HUES6 (cell line): ENCODE measurements around the gene SPEG.

Source experiments
- H3K27ac ChIP-seq: 2 replicates; pipeline ENCODE4 v1.7.0; 2013; ENCODE audit warnings: low read depth, mild to moderate bottlenecking, low read length, inconsistent platforms
- H3K27me3 ChIP-seq: 2 replicates; pipeline ENCODE4 v1.6.1; 2013; ENCODE audit warnings: low read length; ENCODE audit not compliant: control insufficient read depth, insufficient read depth
- H3K36me3 ChIP-seq: 2 replicates; pipeline ENCODE4 v1.6.1; 2013; ENCODE audit warnings: low read length; ENCODE audit not compliant: control insufficient read depth, insufficient read depth
- H3K4me1 ChIP-seq: 2 replicates; pipeline ENCODE4 v1.6.1; 2013; ENCODE audit warnings: low read length; ENCODE audit not compliant: control insufficient read depth, insufficient read depth
- H3K4me3 ChIP-seq: 2 replicates; pipeline ENCODE4 v1.5.1; 2013; ENCODE audit warnings: low read depth, low read length
- H3K9ac ChIP-seq: one replicate; pipeline ENCODE4 v1.6.1; 2013; ENCODE audit warnings: mild to moderate bottlenecking, low read length
- H3K9me3 ChIP-seq: 2 replicates; pipeline ENCODE4 v1.6.1; 2013; ENCODE audit warnings: low read depth, low read length; ENCODE audit not compliant: control insufficient read depth, insufficient read depth

SPEG gene

GRCh38 chr2:219505585-219505984, 70.9 kb downstream of the SPEG start:
- Histone ChIP-seq H3K36me3 (peaks cover 29% of the 10 kb centered on the region), H3K9ac (no peak overlapping the region), H3K4me3 (no peak overlapping the region), H3K27me3 (no peaks in the 10 kb centered on the region), H3K4me1 (peaks cover 51% of the 10 kb centered on the region), H3K9me3 (no peaks in the 10 kb centered on the region), H3K27ac (no peak overlapping the region)

- Histone ChIP-seq H3K9me3 (no peaks in the 10 kb centered on the region), H3K27ac (peak overlapping the region; percentile 69), H3K9ac (peak overlapping the region; percentile 77), H3K36me3 (peaks cover 29% of the 10 kb centered on the region), H3K27me3 (0 out of 2 replicates have a peak, but pooled peaks cover 4% of the 10 kb centered on the region), H3K4me1 (peaks cover 51% of the 10 kb centered on the region), H3K4me3 (peak overlapping the region; percentile 22; the same call in 1 of the 2 replicates)
These were observed 71.6 kb downstream of the SPEG start for GRCh38 chr2:219506153-219506801.

GRCh38 chr2:219506802-219507526, 72.3 kb downstream of the SPEG start:
- Histone ChIP-seq H3K9ac (peak overlapping the region; percentile 77), H3K4me3 (peak overlapping the region; percentile 22; the same call in 1 of the 2 replicates), H3K27me3 (peaks cover 10% of the 10 kb centered on the region), H3K36me3 (peaks cover 29% of the 10 kb centered on the region), H3K4me1 (peaks cover 47% of the 10 kb centered on the region), H3K9me3 (no peaks in the 10 kb centered on the region), H3K27ac (peak overlapping the region; percentile 69)

- peak overlapping the region; percentile 77 for H3K9ac ChIP-seq
- no peak overlapping the region for H3K4me3 ChIP-seq
- H3K27ac ChIP-seq = peak overlapping the region; percentile 69
- peaks cover 49% of the 10 kb centered on the region for H3K4me1 ChIP-seq
- peaks cover 29% of the 10 kb centered on the region for H3K36me3 ChIP-seq
- peaks cover 17% of the 10 kb centered on the region for H3K27me3 ChIP-seq
- H3K9me3 ChIP-seq = no peaks in the 10 kb centered on the region
These were observed 73.2 kb downstream of the SPEG start for GRCh38 chr2:219507581-219508443.

GRCh38 chr2:219508444-219508734, 73.7 kb downstream of the SPEG start:
- Histone ChIP-seq H3K4me1 (peaks cover 54% of the 10 kb centered on the region), H3K27me3 (peaks cover 23% of the 10 kb centered on the region), H3K4me3 (no peak overlapping the region), H3K9me3 (no peaks in the 10 kb centered on the region), H3K36me3 (peaks cover 26% of the 10 kb centered on the region), H3K9ac (no peak overlapping the region), H3K27ac (no peak overlapping the region)

- Histone ChIP-seq H3K36me3 (peaks cover 19% of the 10 kb centered on the region), H3K9ac (no peak overlapping the region), H3K4me1 (peaks cover 62% of the 10 kb centered on the region), H3K27me3 (peaks cover 31% of the 10 kb centered on the region), H3K27ac (no peak overlapping the region), H3K9me3 (no peaks in the 10 kb centered on the region), H3K4me3 (peak overlapping the region; percentile 60; the same call in 1 of the 2 replicates)
These were observed 74.5 kb downstream of the SPEG start for GRCh38 chr2:219508971-219509779.

GRCh38 chr2:219509780-219510511, 75.3 kb downstream of the SPEG start:
- Histone ChIP-seq H3K36me3 (peaks cover 11% of the 10 kb centered on the region), H3K9me3 (no peaks in the 10 kb centered on the region), H3K27me3 (peaks cover 39% of the 10 kb centered on the region), H3K4me3 (peak overlapping the region; percentile 60), H3K9ac (no peak overlapping the region), H3K4me1 (peaks cover 67% of the 10 kb centered on the region), H3K27ac (no peak overlapping the region)

- Histone ChIP-seq H3K4me1 (peaks cover 67% of the 10 kb centered on the region), H3K4me3 (peak overlapping the region; percentile 60), H3K9ac (no peak overlapping the region), H3K9me3 (no peaks in the 10 kb centered on the region), H3K27me3 (peaks cover 45% of the 10 kb centered on the region), H3K27ac (no peak overlapping the region), H3K36me3 (peaks cover 7% of the 10 kb centered on the region)
These were observed 76.0 kb downstream of the SPEG start for GRCh38 chr2:219510512-219511135.

- peaks cover 57% of the 10 kb centered on the region for H3K4me1 ChIP-seq
These were observed 77.1 kb downstream of the SPEG start for GRCh38 chr2:219511547-219512325.

More at GRCh38 chr2:219511547-219512325, 77.1 kb downstream of the SPEG start:
- no peaks in the 10 kb centered on the region for H3K36me3 ChIP-seq
- H3K4me3 ChIP-seq = no peak overlapping the region
- no peak overlapping the region for H3K9ac ChIP-seq
- H3K27ac ChIP-seq = no peak overlapping the region
- H3K27me3 ChIP-seq = peaks cover 56% of the 10 kb centered on the region
- H3K9me3 ChIP-seq = no peaks in the 10 kb centered on the region
